CD4-positive, alpha-beta T cell treated with Interleukin-15 for 4 hours (primary cell): ENCODE results near the gene FAM236D.
"Not testable (repeated sequence)": the region's sequence is repeated elsewhere in the genome, so short reads cannot be mapped to it uniquely, and the experiment has no call there.

ENCODE experiments used
- DNase-seq: peaks from one replicate; pipeline ENCODE4 v3.0.0-alpha.2; 2020; ENCODE audit warnings: low spot score

FAM236D gene

GRCh38 chrX:72808110-72808509, at the start of gene FAM236D:
TSS of gene FAM236D (minus strand) at chrX:72808210. CDS start at chrX:72808110, 100 bp downstream.
- not testable (repeated sequence) for DNase-seq

- not testable (repeated sequence) for DNase-seq
These were observed 29.5 kb upstream of the FAM236D start for GRCh38 chrX:72837532-72837931.

GRCh38 chrX:72830701-72831100, 22.7 kb upstream of the FAM236D start:
- DNase-seq: not testable (repeated sequence)

GRCh38 chrX:72790390-72790789, 17.6 kb downstream of the FAM236D start:
- DNase-seq: not testable (repeated sequence)

- DNase-seq: not testable (repeated sequence)
These were observed 19.9 kb downstream of the FAM236D start for GRCh38 chrX:72788142-72788541.

- not testable (repeated sequence) for DNase-seq
These were observed 24.0 kb downstream of the FAM236D start for GRCh38 chrX:72783964-72784363.

- not testable (repeated sequence) for DNase-seq
These were observed 24.6 kb downstream of the FAM236D start for GRCh38 chrX:72783365-72783936.

GRCh38 chrX:72782560-72782959, 25.4 kb downstream of the FAM236D start, which contains the start of gene FAM236B:
TSS of gene FAM236B (minus strand) at chrX:72782660. CDS start at chrX:72782560, 100 bp downstream.
- not testable (repeated sequence) for DNase-seq

GRCh38 chrX:72778146-72778545, 29.9 kb downstream of the FAM236D start:
- not testable (repeated sequence) for DNase-seq

- DNase-seq: not testable (repeated sequence)
These were observed 30.6 kb downstream of the FAM236D start for GRCh38 chrX:72777467-72777790.

- DNase-seq: not testable (repeated sequence)
These were observed 31.1 kb downstream of the FAM236D start, which contains the start of gene DMRTC1B for GRCh38 chrX:72776653-72777466. TSS of gene DMRTC1B (plus strand) at chrX:72776890. CDS start at chrX:72845136, 68,246 bp downstream.

- DNase-seq: not testable (repeated sequence)
These were observed 47.6 kb downstream of the FAM236D start for GRCh38 chrX:72760454-72760853.
